Keratinocyte (primary cell): ENCODE data around the gene TIFAB. TPM values are rescaled to one million over a fixed set of nuclear protein-coding genes. Genes with fewer than 3 reads are reported as not detected.

ENCODE experiments used
- DNase-seq: peaks from one replicate; pipeline ENCODE4 v3.0.0-alpha.2; 2011; ENCODE audit warnings: low read depth, missing footprints, low spot score
- FAIRE-seq: peaks from 2 replicates; lab custom pipeline; 2011; peaks lifted over from hg19 to GRCh38; lab: Jason Lieb, UNC
- H2AFZ ChIP-seq: 2 replicates; pipeline ENCODE4 v1.6.0; 2012; ENCODE audit warnings: low read length, control low read depth, inconsistent platforms; ENCODE audit not compliant: control insufficient read depth
- H3K27ac ChIP-seq: 2 replicates; pipeline ENCODE4 v1.5.1; 2011; ENCODE audit warnings: low read length; ENCODE audit not compliant: control insufficient read depth, insufficient read depth
- H3K27me3 ChIP-seq: 3 replicates; pipeline ENCODE4 v1.6.0; 2011; ENCODE audit warnings: low read length; ENCODE audit not compliant: control insufficient read depth, insufficient read depth; ENCODE audit errors: extremely low read depth
- H3K36me3 ChIP-seq, 2 experiments: 2 replicates in 1 of 2; 3 replicates in 1 of 2; pipeline ENCODE4 v1.5.1; 2011; ENCODE audit warnings: low read length in 2 of 2, mild to moderate bottlenecking in 1 of 2; ENCODE audit not compliant: control insufficient read depth in 2 of 2, insufficient read depth in 2 of 2; ENCODE audit errors: extremely low read depth in 1 of 2
- H3K4me1 ChIP-seq: 3 replicates; pipeline ENCODE4 v1.5.1; 2011; ENCODE audit warnings: low read length; ENCODE audit not compliant: control insufficient read depth, insufficient read depth; ENCODE audit errors: extremely low read depth
- H3K4me2 ChIP-seq: 3 replicates; pipeline ENCODE4 v1.6.0; 2011; ENCODE audit warnings: low read depth, low read length; ENCODE audit not compliant: control insufficient read depth, insufficient read depth; ENCODE audit errors: extremely low read depth
- H3K4me3 ChIP-seq, 3 experiments: fragments of 200-600 bp in 1 of 3; sonication (generic) in 1 of 3; 2 replicates in 2 of 3; 3 replicates in 1 of 3; pipeline ENCODE4 v1.5.1; 2011 to 2016; ENCODE audit warnings: low read length in 3 of 3, mild to moderate bottlenecking in 3 of 3, control low read depth in 2 of 3, inconsistent platforms in 1 of 3, low read depth in 1 of 3, mixed read lengths in 1 of 3, mixed run types in 1 of 3, moderate library complexity in 1 of 3; ENCODE audit not compliant: control insufficient read depth in 2 of 3, insufficient read depth in 2 of 3; ENCODE audit errors: extremely low read depth in 1 of 3
- H3K79me2 ChIP-seq: 2 replicates; pipeline ENCODE4 v1.6.0; 2012; ENCODE audit warnings: low read length; ENCODE audit not compliant: control insufficient read depth, insufficient read depth
- H3K9ac ChIP-seq: 3 replicates; pipeline ENCODE4 v1.6.0; 2011; ENCODE audit warnings: low read length; ENCODE audit not compliant: control insufficient read depth, insufficient read depth; ENCODE audit errors: extremely low read depth
- H3K9me1 ChIP-seq: 3 replicates; pipeline ENCODE4 v1.6.0; 2011; ENCODE audit warnings: low read length; ENCODE audit not compliant: control insufficient read depth, insufficient read depth; ENCODE audit errors: extremely low read depth
- H3K9me3 ChIP-seq: 2 replicates; pipeline ENCODE4 v1.5.1; 2012; ENCODE audit warnings: low read depth, low read length; ENCODE audit not compliant: control insufficient read depth
- H4K20me1 ChIP-seq: 3 replicates; pipeline ENCODE4 v1.6.0; 2011; ENCODE audit warnings: low read length; ENCODE audit not compliant: control insufficient read depth, insufficient read depth; ENCODE audit errors: extremely low read depth
- CTCF ChIP-seq, 3 experiments: IDR thresholded peaks in 1 of 3; conservative IDR thresholded peaks in 1 of 3; optimal IDR thresholded peaks in 1 of 3; 2 replicates in 2 of 3; 3 replicates in 1 of 3; pipeline versions ENCODE3 to v1.5.1; 2011; ENCODE audit warnings: low read length in 3 of 3, mild to moderate bottlenecking in 3 of 3, moderate library complexity in 2 of 3, control low read depth in 1 of 3, inconsistent platforms in 1 of 3; ENCODE audit not compliant: insufficient read depth in 2 of 3; ENCODE audit errors: extremely low read depth in 1 of 3
- EZH2 ChIP-seq: IDR thresholded peaks from one replicate; pipeline ENCODE4 v1.6.1; 2012; ENCODE audit warnings: inconsistent platforms, mild to moderate bottlenecking, low read length, moderate library complexity
- dilution Hi-C: fragments of 300-500 bp; cut with MboI; formaldehyde crosslinking; loops from one replicate; pipeline ENCODE4 v1.7.0; 2020; ENCODE audit warnings: low sequenced_read_pairs; ENCODE audit not compliant: extremely low pct_ligation_motif_present
- polyA plus RNA-seq, 5 experiments: library from polyadenylated mRNA; depleted of rRNA in 3 of 5; stranded (reverse) in 3 of 5; stranded (forward) in 1 of 5; unstranded in 1 of 5; fragments of >200 nt; gene quantifications; 1 replicate in 1 of 5; 2 replicates in 3 of 5; 3 replicates in 1 of 5; pipeline versions ENCODE4 v1.2.1 to v1.2.3, GENCODE V29; 2011 to 2012; ENCODE audit warnings: missing spikeins in 2 of 5, low read depth in 1 of 5, low replicate concordance in 1 of 5

Gene TIFAB
- polyA plus RNA-seq, 1 donor (not counting 4 experiments of a cell fraction or from before 2014, with no cell fraction given) = not detected

DNA sequence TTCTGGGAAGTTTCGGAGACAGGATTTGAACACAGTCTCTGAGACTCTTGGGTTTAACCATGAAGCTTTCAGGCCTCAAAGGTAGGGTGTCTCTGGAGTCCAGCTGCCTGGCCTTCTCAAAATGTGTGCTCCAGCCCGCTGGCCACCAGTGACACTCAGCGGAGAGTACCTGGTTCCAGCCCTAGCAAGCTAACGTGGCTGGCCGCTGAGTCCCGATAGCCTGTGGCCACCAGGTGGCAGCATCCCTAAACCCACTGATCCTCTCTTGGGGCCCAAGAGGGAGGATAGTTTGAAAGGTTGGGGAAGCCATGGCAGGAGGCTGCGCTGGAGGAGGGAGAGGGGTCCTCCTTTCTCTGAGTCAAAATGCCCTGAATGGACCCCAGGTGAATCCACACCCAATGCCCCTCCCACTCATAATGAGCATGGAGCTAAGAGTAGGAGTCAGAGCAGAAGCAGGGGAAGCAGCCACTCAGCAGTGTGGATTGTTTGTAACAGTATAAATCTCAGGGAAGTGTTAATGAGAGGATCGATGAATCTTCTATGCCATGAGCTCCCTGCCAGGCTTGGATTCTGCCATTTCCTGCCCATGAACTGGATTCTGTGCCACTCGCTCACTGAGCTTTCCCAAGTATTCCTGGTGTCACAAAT is 5.4 kb upstream of the TIFAB start:
- Histone ChIP-seq H3K79me2 (no peaks in the 10 kb centered on the region), H3K36me3 (no peaks in the 10 kb centered on the region), H3K9ac (no peak overlapping the region), H2AFZ (no peak overlapping the region), H3K9me3 (no peaks in the 10 kb centered on the region), H3K4me2 (no peak overlapping the region), H4K20me1 (no peaks in the 10 kb centered on the region), H3K4me3 (no peak overlapping the region), H3K27ac (no peak overlapping the region), H3K27me3 (peaks cover 15% of the 10 kb centered on the region), H3K9me1 (no peaks in the 10 kb centered on the region), H3K4me1 (peaks cover 4% of the 10 kb centered on the region)
- peak; percentile 17 for FAIRE-seq
- TF ChIP-seq CTCF (optimal IDR thresholded peaks at IDR 0.05 in 1 of 3, IDR thresholded peaks at IDR 0.05 in 1 of 3, conservative IDR thresholded peaks at IDR 0.05 in 1 of 3; ENCODE audit: extremely low read depth in 1 of 3, insufficient read depth in 2 of 3, low read length in 3 of 3) (peak; percentile 90 to 94 (median 93)), EZH2 (no peak)
- dilution Hi-C loops = loop anchor here (25.0 kb wide), 1 partner anchor 380 kb away; the partner anchor contains the start of gene SLC25A48
- DNase-seq = no peak

DNA sequence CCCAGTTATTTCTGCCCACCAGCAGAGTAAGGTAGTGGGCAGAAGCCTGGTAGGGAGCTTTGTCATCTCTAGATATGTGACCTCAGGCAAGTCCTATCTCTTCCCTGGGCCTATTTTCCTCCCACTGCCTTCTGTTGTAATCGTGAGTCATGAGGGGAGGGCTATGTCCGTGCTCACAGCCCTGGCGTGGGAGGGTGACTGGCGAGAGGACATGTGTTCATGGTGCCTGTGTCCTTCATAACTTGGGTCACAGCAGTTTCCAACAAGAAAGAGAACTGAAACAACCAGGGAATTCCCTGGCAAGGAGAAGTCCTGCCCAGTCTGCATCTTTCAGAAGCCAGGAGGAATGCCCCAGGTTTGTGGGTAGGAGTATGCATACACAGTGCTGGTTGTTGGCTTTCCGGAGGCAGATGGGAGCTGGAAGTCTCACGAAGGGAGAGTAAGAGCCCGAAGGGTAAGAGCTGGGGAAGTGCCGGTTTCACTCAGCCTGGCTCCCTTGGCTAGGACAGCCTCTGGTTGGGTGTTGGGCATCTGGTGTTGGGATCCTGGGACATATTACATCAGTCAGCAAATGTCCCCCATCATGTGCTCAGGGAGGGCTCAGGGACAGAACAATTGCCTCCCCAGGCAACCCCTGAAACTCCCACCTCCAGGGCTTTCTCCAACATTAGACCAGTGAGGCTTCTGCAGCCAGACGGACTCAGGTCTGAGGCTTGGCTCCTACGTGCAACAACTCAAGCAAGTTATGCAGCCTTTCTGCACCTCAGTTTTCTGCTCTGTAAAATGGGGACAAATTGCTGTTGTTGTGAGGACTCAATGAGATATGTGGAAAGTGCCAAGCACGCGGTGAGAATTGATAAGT is 4.3 kb upstream of the TIFAB start:
- TF ChIP-seq EZH2 = no peak
- no peak for TF ChIP-seq CTCF (optimal IDR thresholded peaks at IDR 0.05 in 1 of 3, IDR thresholded peaks at IDR 0.05 in 1 of 3, conservative IDR thresholded peaks at IDR 0.05 in 1 of 3; ENCODE audit: extremely low read depth in 1 of 3, insufficient read depth in 2 of 3, low read length in 3 of 3)
- peak overlapping the region; percentile 19 for H3K4me2 ChIP-seq
- no peaks in the 10 kb centered on the region for H3K36me3 ChIP-seq
- no peaks in the 10 kb centered on the region for H3K9me3 ChIP-seq
- no peaks in the 10 kb centered on the region for H4K20me1 ChIP-seq
- no peak overlapping the region for H3K9ac ChIP-seq
- no peaks in the 10 kb centered on the region for H3K9me1 ChIP-seq
- DNase-seq (no peak), FAIRE-seq (no peak)
- no peak overlapping the region for H3K4me3 ChIP-seq
- no peak overlapping the region for H2AFZ ChIP-seq
- dilution Hi-C loops = loop anchor here (25.0 kb wide), 1 partner anchor 381 kb away; the partner anchor contains the start of gene SLC25A48
- peaks cover 22% of the 10 kb centered on the region for H3K27me3 ChIP-seq
- no peaks in the 10 kb centered on the region for H3K79me2 ChIP-seq
- peaks cover 4% of the 10 kb centered on the region for H3K4me1 ChIP-seq
- H3K27ac ChIP-seq = no peak overlapping the region
